HTERT RPE-1 (cell line): ENCODE results near the gene UBE2D2.

ENCODE experiments used
- in situ Hi-C: fragments of 300-500 bp; cut with MboI; formaldehyde crosslinking; loops from 4 replicates; pipeline ENCODE4 v1.14.3; 2020; ENCODE audit warnings: low sequenced_read_pairs

Gene UBE2D2

GRCh38 chr5:139671096-139671841 is 110.1 kb downstream of the UBE2D2 start:
- in situ Hi-C loops: no loop called here

- in situ Hi-C loops: no loop called here
These were observed 114.1 kb downstream of the UBE2D2 start for GRCh38 chr5:139675213-139675612.

GRCh38 chr5:139675825-139676224 is 114.7 kb downstream of the UBE2D2 start:
- in situ Hi-C loops: no loop called here

GRCh38 chr5:139676406-139676805 is 115.3 kb downstream of the UBE2D2 start:
- in situ Hi-C loops: no loop called here

DNA sequence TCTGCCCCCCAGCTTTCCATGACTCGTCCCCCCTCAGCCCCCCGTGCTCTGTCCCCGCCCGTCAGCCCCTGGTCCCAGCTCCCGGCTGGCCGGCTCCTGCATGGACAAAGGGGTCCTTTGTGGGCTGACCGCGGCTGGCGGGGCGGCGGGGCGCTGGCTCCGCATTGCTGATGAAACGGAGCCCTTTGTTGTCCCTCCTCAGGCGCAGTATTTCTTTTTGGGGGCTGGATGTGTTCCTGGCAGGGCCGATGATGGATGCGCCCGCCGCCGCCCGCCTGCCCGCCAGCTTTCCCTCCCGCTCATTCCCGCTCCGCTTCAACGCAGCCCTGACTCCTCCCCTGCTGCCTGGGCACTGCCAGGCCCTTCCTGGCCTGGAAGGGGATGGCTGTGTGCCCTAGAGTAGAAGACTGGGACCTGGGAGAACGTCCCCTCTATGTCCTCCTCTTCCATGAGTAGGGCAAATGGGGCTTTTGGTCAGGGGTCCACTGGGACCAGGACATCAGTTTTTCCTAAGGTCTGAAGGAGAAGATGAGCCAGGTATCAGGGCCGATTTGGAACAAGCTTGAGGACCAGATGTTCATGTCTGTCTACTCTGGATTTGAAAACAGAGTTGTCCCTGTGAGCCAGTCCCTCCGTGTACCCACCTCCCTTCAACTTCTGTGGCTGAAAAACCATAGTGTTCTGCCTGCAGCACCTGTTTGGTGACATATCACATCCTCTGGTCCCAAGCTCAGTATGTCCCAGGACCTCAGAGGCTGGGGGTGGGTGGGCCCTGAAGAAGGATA is 116.0 kb downstream of the UBE2D2 start:
- in situ Hi-C loops: no loop called here
